Liver (tissue), 9 donors: ENCODE results near the gene MYO1F. TPM values are rescaled to one million over a fixed set of nuclear protein-coding genes. Genes with fewer than 3 reads are reported as not detected.

ENCODE experiments used
- DNase-seq: peaks from one replicate; pipeline ENCODE4 v3.0.0-alpha.2; 2017; ENCODE audit warnings: low spot score
- H3K27ac ChIP-seq, 2 donors: one replicate each; pipeline ENCODE4 v1.7.0; 2013; ENCODE audit warnings: inconsistent platforms in 2 of 2, low read length in 2 of 2, control low read depth in 1 of 2, low read depth in 1 of 2, mild to moderate bottlenecking in 1 of 2
- H3K27me3 ChIP-seq, 4 donors: one replicate each; pipeline versions ENCODE4 v1.6.1 to v1.7.0; 2013; ENCODE audit warnings: low read length in 3 of 4, inconsistent platforms in 1 of 4, mild to moderate bottlenecking in 1 of 4, moderate library complexity in 1 of 4; ENCODE audit not compliant: control insufficient read depth in 4 of 4, insufficient read depth in 4 of 4
- H3K36me3 ChIP-seq, 4 donors: one replicate each; pipeline versions ENCODE4 v1.6.1 to v1.7.0; 2013; ENCODE audit warnings: low read length in 3 of 4, mild to moderate bottlenecking in 3 of 4, low read depth in 1 of 4, moderate library complexity in 1 of 4; ENCODE audit not compliant: control insufficient read depth in 4 of 4, insufficient read depth in 3 of 4
- H3K4me1 ChIP-seq, 4 donors: one replicate each; pipeline versions ENCODE4 v1.6.1 to v1.7.0; 2013; ENCODE audit warnings: low read length in 3 of 4, mild to moderate bottlenecking in 3 of 4, moderate library complexity in 1 of 4; ENCODE audit not compliant: control insufficient read depth in 4 of 4, insufficient read depth in 4 of 4
- H3K4me3 ChIP-seq, 3 donors: one replicate each; pipeline versions ENCODE4 v1.6.1 to v1.7.0; 2013; ENCODE audit warnings: low read length in 3 of 3, control low read depth in 1 of 3, low read depth in 1 of 3, mild to moderate bottlenecking in 1 of 3
- H3K9ac ChIP-seq, 2 donors: one replicate each; pipeline ENCODE4 v1.7.0; 2013; ENCODE audit warnings: low read length in 2 of 2, mild to moderate bottlenecking in 2 of 2, moderate library complexity in 2 of 2, control low read depth in 1 of 2, low read depth in 1 of 2
- H3K9me3 ChIP-seq, 4 donors: one replicate each; pipeline versions ENCODE4 v1.6.1 to v1.7.0; 2013; ENCODE audit warnings: low read length in 3 of 4; ENCODE audit not compliant: control insufficient read depth in 4 of 4
- EGR1 ChIP-seq, 2 donors: IDR thresholded peaks; 2 replicates each; pipeline ENCODE4 v1.6.1; 2016 to 2018; ENCODE audit warnings: antibody characterized with exemption in 2 of 2, low read depth in 2 of 2
- FOXA1 ChIP-seq: IDR thresholded peaks from 2 replicates; pipeline ENCODE4 v1.6.1; 2016; ENCODE audit warnings: antibody characterized with exemption
- FOXA2 ChIP-seq: IDR thresholded peaks from 2 replicates; pipeline ENCODE4 v1.6.1; 2016; ENCODE audit warnings: antibody characterized with exemption
- GABPA ChIP-seq, 2 donors: IDR thresholded peaks in 1 of 2; conservative IDR thresholded peaks in 1 of 2; 2 replicates each; pipeline ENCODE4 v1.6.1; 2016; ENCODE audit warnings: antibody characterized with exemption in 2 of 2, mild to moderate bottlenecking in 1 of 2, moderate library complexity in 1 of 2
- HNF4A ChIP-seq, 2 donors: conservative IDR thresholded peaks; 2 replicates each; pipeline ENCODE4 v1.6.1; 2016; ENCODE audit warnings: antibody characterized with exemption in 2 of 2, mild to moderate bottlenecking in 2 of 2
- HNF4G ChIP-seq: IDR thresholded peaks from 2 replicates; pipeline ENCODE4 v1.6.1; 2016; ENCODE audit warnings: antibody characterized with exemption
- JUND ChIP-seq, 2 donors: IDR thresholded peaks; 2 replicates each; pipeline ENCODE4 v1.6.1; 2016; ENCODE audit warnings: antibody characterized with exemption in 2 of 2
- NR2F2 ChIP-seq: IDR thresholded peaks from 2 replicates; pipeline ENCODE4 v1.6.1; 2016; ENCODE audit warnings: antibody characterized with exemption
- RAD21 ChIP-seq, 2 donors: IDR thresholded peaks; 2 replicates each; pipeline ENCODE4 v1.6.1; 2016; ENCODE audit warnings: antibody characterized with exemption in 2 of 2, mild to moderate bottlenecking in 2 of 2
- RXRA ChIP-seq, 2 donors: IDR thresholded peaks; 2 replicates each; pipeline ENCODE4 v1.6.1; 2017 to 2018; ENCODE audit warnings: antibody characterized with exemption in 2 of 2, mild to moderate bottlenecking in 1 of 2
- SP1 ChIP-seq: IDR thresholded peaks from 2 replicates; pipeline ENCODE4 v1.6.1; 2018; ENCODE audit warnings: antibody characterized with exemption, mild to moderate bottlenecking
- TAF1 ChIP-seq: conservative IDR thresholded peaks from 2 replicates; pipeline ENCODE4 v1.6.1; 2016; ENCODE audit warnings: antibody characterized with exemption, mild to moderate bottlenecking
- YY1 ChIP-seq: IDR thresholded peaks from 2 replicates; pipeline ENCODE4 v1.6.1; 2016; ENCODE audit warnings: antibody characterized with exemption, mild to moderate bottlenecking
- WGBS: extraction: QIAGEN DNeasy Blood & Tissue Kit; methylation state at CpG from one replicate; pipeline ENCODE4 v1.1.7; 2013; 5-methylcytosine and 5-hydroxymethylcytosine counted together
- polyA plus RNA-seq, 2 donors: library from polyadenylated mRNA; stranded (reverse) in 1 of 2; unstranded in 1 of 2; fragments of 200-250 nt in 1 of 2; fragments of >200 nt in 1 of 2; fragmentation: Nextera tagmentation in 1 of 2; extraction: Ambion mirVana in 1 of 2; gene quantifications; one replicate each; pipeline versions ENCODE4 v1.2.1 to v1.2.3, GENCODE V29; 2013 to 2015
- total RNA-seq, 2 donors: library from RNA; depleted of rRNA; stranded (reverse); fragments of >200 nt; gene quantifications; one replicate each; pipeline ENCODE4 v1.2.3, GENCODE V29; 2014
- TF ChIP-seq, protein P1 (sequence below): IDR thresholded peaks from 2 replicates; pipeline ENCODE4 v1.6.1; 2016; ENCODE audit warnings: antibody characterized with exemption
- TF ChIP-seq, protein P2 (sequence below): IDR thresholded peaks from 2 replicates; pipeline ENCODE4 v1.6.1; 2016; ENCODE audit warnings: antibody characterized with exemption, mild to moderate bottlenecking
- TF ChIP-seq, protein P3 (sequence below): IDR thresholded peaks from 2 replicates; pipeline ENCODE4 v1.6.1; 2016; ENCODE audit warnings: antibody characterized with exemption
- TF ChIP-seq, protein P4 (sequence below): IDR thresholded peaks from 2 replicates; pipeline ENCODE4 v1.6.1; 2016; ENCODE audit warnings: antibody characterized with exemption
- TF ChIP-seq, protein P5 (sequence below): fragments of 150-350 bp; IDR thresholded peaks from 2 replicates; pipeline ENCODE4 v1.5.1; 2017; ENCODE audit warnings: improper control_type of control experiment, low read depth, low read length; ENCODE audit not compliant: missing input control
- donor health status: healthy.
- donor health status: healthy.
- donor health status: healthy.
- donor health status: healthy.
- donor health status: healthy.

Gene MYO1F
- total and polyA plus RNA-seq, 4 donors, result 6.1 to 20.4 (median 12.0) TPM

DNA sequence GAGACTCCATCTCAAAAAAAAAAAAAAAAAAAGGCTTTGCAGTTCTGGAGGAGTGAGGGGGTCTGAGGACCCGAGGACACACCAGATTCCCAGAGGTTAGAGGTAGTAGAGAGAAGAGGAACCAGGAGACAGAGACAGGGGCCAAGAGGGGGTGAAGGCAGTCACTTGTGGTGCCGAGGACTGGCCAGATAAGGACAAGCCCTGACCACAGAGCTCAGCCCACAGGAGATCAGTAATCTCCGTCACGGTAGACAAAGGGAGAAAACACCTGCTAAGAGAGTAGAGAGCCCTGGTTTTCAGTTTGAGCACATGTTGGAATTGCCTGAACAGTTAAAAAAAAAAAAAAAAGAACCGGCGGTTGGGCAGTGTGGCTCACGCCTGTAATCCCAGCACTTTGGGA lies 73.1 kb downstream of the MYO1F start:
- H3K36me3 ChIP-seq, result no peaks in the 10 kb centered on the region
- no peaks in the 10 kb centered on the region for H3K9me3 ChIP-seq
- no peak for DNase-seq
- no peaks in the 10 kb centered on the region for H3K27me3 ChIP-seq
- H3K4me1 ChIP-seq, result peaks cover 6 to 13% (median 6%) of the 10 kb centered on the region in 4 donors
- TF ChIP-seq FOXA2 (no peak), GABPA (IDR thresholded peaks at IDR 0.05 in 1 of 2, conservative IDR thresholded peaks at IDR 0.05 in 1 of 2) (no peak), YY1 (no peak), RXRA (IDR thresholded peaks at IDR 0.05) (no peak), RAD21 (IDR thresholded peaks at IDR 0.05) (no peak), TAF1 (no peak), HNF4G (no peak), FOXA1 (no peak), SP1 (no peak), EGR1 (IDR thresholded peaks at IDR 0.05; ENCODE audit: low read depth in 2 of 2) (no peak), NR2F2 (no peak)
- TF ChIP-seq, protein P1, sequence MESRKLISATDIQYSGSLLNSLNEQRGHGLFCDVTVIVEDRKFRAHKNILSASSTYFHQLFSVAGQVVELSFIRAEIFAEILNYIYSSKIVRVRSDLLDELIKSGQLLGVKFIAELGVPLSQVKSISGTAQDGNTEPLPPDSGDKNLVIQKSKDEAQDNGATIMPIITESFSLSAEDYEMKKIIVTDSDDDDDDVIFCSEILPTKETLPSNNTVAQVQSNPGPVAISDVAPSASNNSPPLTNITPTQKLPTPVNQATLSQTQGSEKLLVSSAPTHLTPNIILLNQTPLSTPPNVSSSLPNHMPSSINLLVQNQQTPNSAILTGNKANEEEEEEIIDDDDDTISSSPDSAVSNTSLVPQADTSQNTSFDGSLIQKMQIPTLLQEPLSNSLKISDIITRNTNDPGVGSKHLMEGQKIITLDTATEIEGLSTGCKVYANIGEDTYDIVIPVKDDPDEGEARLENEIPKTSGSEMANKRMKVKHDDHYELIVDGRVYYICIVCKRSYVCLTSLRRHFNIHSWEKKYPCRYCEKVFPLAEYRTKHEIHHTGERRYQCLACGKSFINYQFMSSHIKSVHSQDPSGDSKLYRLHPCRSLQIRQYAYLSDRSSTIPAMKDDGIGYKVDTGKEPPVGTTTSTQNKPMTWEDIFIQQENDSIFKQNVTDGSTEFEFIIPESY, result no peak
- TF ChIP-seq, protein P2, sequence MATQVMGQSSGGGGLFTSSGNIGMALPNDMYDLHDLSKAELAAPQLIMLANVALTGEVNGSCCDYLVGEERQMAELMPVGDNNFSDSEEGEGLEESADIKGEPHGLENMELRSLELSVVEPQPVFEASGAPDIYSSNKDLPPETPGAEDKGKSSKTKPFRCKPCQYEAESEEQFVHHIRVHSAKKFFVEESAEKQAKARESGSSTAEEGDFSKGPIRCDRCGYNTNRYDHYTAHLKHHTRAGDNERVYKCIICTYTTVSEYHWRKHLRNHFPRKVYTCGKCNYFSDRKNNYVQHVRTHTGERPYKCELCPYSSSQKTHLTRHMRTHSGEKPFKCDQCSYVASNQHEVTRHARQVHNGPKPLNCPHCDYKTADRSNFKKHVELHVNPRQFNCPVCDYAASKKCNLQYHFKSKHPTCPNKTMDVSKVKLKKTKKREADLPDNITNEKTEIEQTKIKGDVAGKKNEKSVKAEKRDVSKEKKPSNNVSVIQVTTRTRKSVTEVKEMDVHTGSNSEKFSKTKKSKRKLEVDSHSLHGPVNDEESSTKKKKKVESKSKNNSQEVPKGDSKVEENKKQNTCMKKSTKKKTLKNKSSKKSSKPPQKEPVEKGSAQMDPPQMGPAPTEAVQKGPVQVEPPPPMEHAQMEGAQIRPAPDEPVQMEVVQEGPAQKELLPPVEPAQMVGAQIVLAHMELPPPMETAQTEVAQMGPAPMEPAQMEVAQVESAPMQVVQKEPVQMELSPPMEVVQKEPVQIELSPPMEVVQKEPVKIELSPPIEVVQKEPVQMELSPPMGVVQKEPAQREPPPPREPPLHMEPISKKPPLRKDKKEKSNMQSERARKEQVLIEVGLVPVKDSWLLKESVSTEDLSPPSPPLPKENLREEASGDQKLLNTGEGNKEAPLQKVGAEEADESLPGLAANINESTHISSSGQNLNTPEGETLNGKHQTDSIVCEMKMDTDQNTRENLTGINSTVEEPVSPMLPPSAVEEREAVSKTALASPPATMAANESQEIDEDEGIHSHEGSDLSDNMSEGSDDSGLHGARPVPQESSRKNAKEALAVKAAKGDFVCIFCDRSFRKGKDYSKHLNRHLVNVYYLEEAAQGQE, result no peak
- TF ChIP-seq, protein P3, sequence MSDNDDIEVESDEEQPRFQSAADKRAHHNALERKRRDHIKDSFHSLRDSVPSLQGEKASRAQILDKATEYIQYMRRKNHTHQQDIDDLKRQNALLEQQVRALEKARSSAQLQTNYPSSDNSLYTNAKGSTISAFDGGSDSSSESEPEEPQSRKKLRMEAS, result no peak
- TF ChIP-seq, protein P4, sequence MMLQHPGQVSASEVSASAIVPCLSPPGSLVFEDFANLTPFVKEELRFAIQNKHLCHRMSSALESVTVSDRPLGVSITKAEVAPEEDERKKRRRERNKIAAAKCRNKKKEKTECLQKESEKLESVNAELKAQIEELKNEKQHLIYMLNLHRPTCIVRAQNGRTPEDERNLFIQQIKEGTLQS, result no peak
- 90% methylated on average over 7 of the region's 7 CpGs for WGBS
- no peak overlapping the region for H3K4me3 ChIP-seq
- no peak overlapping the region for H3K27ac ChIP-seq
- no peak overlapping the region for H3K9ac ChIP-seq

DNA sequence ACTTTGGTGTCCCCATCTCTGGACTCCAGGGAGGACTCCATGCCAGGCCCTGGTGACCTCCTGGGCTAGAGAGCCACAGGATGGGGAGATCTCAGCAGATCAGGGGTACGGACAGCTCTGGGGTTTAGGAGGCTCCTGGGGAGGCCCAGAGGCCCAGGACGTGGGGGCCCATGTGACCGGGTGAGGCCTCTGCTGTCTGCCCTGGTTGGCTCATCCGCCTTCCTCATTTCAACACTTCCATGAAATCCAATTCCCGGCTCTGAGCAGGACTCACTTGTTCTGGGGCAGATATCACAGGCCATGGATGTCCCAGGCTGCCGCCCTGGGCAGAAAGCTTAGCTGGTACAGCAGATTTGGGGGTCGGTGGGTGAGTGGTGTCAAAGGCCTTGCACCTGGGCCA lies 73.7 kb downstream of the MYO1F start:
- WGBS, result 85% methylated on average over 7 of the region's 7 CpGs
- Histone ChIP-seq H3K36me3 (no peaks in the 10 kb centered on the region), H3K27me3 (no peaks in the 10 kb centered on the region), H3K4me1 (peaks cover 6 to 13% (median 6%) of the 10 kb centered on the region in 4 donors), H3K9me3 (no peaks in the 10 kb centered on the region), H3K4me3 (no peak overlapping the region), H3K9ac (no peak overlapping the region), H3K27ac (no peak overlapping the region)
- TF ChIP-seq FOXA2 (no peak), RAD21 (IDR thresholded peaks at IDR 0.05) (no peak), GABPA (IDR thresholded peaks at IDR 0.05 in 1 of 2, conservative IDR thresholded peaks at IDR 0.05 in 1 of 2) (no peak), TAF1 (no peak), SP1 (no peak), HNF4A (conservative IDR thresholded peaks at IDR 0.05) (no peak), JUND (IDR thresholded peaks at IDR 0.05) (no peak)
- TF ChIP-seq, protein P2, result no peak
- TF ChIP-seq, protein P4, result no peak
- TF ChIP-seq, protein P5, sequence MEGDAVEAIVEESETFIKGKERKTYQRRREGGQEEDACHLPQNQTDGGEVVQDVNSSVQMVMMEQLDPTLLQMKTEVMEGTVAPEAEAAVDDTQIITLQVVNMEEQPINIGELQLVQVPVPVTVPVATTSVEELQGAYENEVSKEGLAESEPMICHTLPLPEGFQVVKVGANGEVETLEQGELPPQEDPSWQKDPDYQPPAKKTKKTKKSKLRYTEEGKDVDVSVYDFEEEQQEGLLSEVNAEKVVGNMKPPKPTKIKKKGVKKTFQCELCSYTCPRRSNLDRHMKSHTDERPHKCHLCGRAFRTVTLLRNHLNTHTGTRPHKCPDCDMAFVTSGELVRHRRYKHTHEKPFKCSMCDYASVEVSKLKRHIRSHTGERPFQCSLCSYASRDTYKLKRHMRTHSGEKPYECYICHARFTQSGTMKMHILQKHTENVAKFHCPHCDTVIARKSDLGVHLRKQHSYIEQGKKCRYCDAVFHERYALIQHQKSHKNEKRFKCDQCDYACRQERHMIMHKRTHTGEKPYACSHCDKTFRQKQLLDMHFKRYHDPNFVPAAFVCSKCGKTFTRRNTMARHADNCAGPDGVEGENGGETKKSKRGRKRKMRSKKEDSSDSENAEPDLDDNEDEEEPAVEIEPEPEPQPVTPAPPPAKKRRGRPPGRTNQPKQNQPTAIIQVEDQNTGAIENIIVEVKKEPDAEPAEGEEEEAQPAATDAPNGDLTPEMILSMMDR, result no peak
- DNase-seq, result no peak
